B cell (primary cell): ENCODE measurements around the gene NUDCD3. TPM values are rescaled to one million over a fixed set of nuclear protein-coding genes. Genes with fewer than 3 reads are reported as not detected.

Experiments
- ATAC-seq: fragments of 200-7000 bp; cut with Tn5 transposase; one replicate; pipeline ENCODE4 v1.10.0; 2021; ENCODE audit warnings: low read depth, mild to moderate bottlenecking, moderate number of reproducible peaks, moderate library complexity
- CTCF ChIA-PET: fragments of 350-600 bp; sonication (Branson Sonifier 250); formaldehyde crosslinking; loops from one replicate; lab custom pipeline; 2021; ENCODE audit warnings: antibody characterized with exemption, inconsistent platforms; lab: Charles Lee
- POLR2A ChIA-PET: fragments of 350-600 bp; sonication (Branson Sonifier 250); formaldehyde crosslinking; loops from one replicate; lab custom pipeline; 2021; ENCODE audit warnings: antibody characterized with exemption; lab: Charles Lee
- DNase-seq: peaks from one replicate; pipeline ENCODE4 v3.0.0; 2013
- H2AFZ ChIP-seq: 2 replicates; pipeline ENCODE4 v1.6.1; 2012; ENCODE audit warnings: mild to moderate bottlenecking, low read depth, low read length; ENCODE audit not compliant: insufficient read depth, poor library complexity, severe bottlenecking
- H3K27ac ChIP-seq, 2 donors: 1 replicate in 1 of 2; 2 replicates in 1 of 2; pipeline ENCODE4 v1.5.1; 2012 to 2013; ENCODE audit warnings: low read length in 2 of 2, mild to moderate bottlenecking in 2 of 2, moderate library complexity in 1 of 2
- H3K27me3 ChIP-seq, 4 experiments: fragments of 200-600 bp in 1 of 4; sonication (generic) in 1 of 4; replicated peaks in 1 of 4; 1 replicate in 2 of 4; 2 replicates in 2 of 4; pipeline versions ENCODE4 v1.6.1 to v1.7.0; 2013 to 2016; ENCODE audit warnings: low read length in 3 of 4, mild to moderate bottlenecking in 2 of 4, mixed read lengths in 1 of 4, moderate library complexity in 1 of 4; ENCODE audit not compliant: insufficient read depth in 4 of 4, control insufficient read depth in 3 of 4; ENCODE audit errors: control extremely low read depth in 1 of 4
- H3K36me3 ChIP-seq, 2 experiments: replicated peaks in 1 of 2; 1 replicate in 1 of 2; 2 replicates in 1 of 2; pipeline versions ENCODE4 v1.6.1 to v1.7.1; 2013; ENCODE audit warnings: low read length in 1 of 2; ENCODE audit not compliant: insufficient read depth in 2 of 2, control insufficient read depth in 1 of 2; ENCODE audit errors: control extremely low read depth in 1 of 2, extremely low read depth in 1 of 2
- H3K4me1 ChIP-seq, 2 donors: fragments of 200-600 bp in 1 of 2; sonication (generic) in 1 of 2; 1 replicate in 1 of 2; 2 replicates in 1 of 2; pipeline versions ENCODE4 v1.5.1 to v1.6.1; 2013 to 2017; ENCODE audit warnings: low read length in 2 of 2; ENCODE audit not compliant: control insufficient read depth in 2 of 2, insufficient read depth in 2 of 2
- H3K4me2 ChIP-seq: replicated peaks from 2 replicates; pipeline ENCODE3; 2012; ENCODE audit warnings: mild to moderate bottlenecking, low read depth, low read length; ENCODE audit not compliant: poor library complexity, severe bottlenecking
- H3K4me3 ChIP-seq, 5 experiments: fragments of 200-600 bp in 1 of 5; sonication (generic) in 1 of 5; 1 replicate in 3 of 5; 2 replicates in 2 of 5; pipeline versions ENCODE4 v1.5.1 to v1.7.0; 2011 to 2016; ENCODE audit warnings: low read length in 4 of 5, mild to moderate bottlenecking in 4 of 5, low read depth in 2 of 5, control low read depth in 1 of 5, moderate library complexity in 1 of 5; ENCODE audit not compliant: insufficient read depth in 1 of 5; ENCODE audit errors: control extremely low read depth in 1 of 5, extremely low read depth in 1 of 5
- H3K79me2 ChIP-seq: fragments of 200-600 bp; sonication (generic); one replicate; pipeline ENCODE4 v1.6.0; 2016; ENCODE audit warnings: low read length; ENCODE audit not compliant: control insufficient read depth, insufficient read depth
- H3K9ac ChIP-seq: fragments of 200-600 bp; sonication (generic); 2 replicates; pipeline ENCODE4 v1.6.1; 2017; ENCODE audit warnings: mild to moderate bottlenecking, low read length, moderate library complexity
- H3K9me3 ChIP-seq, 3 donors: one replicate each; pipeline versions ENCODE4 v1.6.1 to v1.7.1; 2013; ENCODE audit warnings: low read length in 2 of 3; ENCODE audit not compliant: control insufficient read depth in 2 of 3, insufficient read depth in 1 of 3; ENCODE audit errors: control extremely low read depth in 1 of 3
- H4K20me1 ChIP-seq: 2 replicates; pipeline ENCODE4 v1.6.0; 2012; ENCODE audit warnings: mild to moderate bottlenecking, low read length; ENCODE audit not compliant: insufficient read depth, control insufficient read depth, poor library complexity, severe bottlenecking
- H3K27ac Mint-ChIP-seq: one replicate; pipeline ENCODE4 v1.8.0; 2021; ENCODE audit warnings: mixed read lengths
- H3K27me3 Mint-ChIP-seq: one replicate; pipeline ENCODE4 v1.8.0; 2021; ENCODE audit warnings: mixed read lengths
- H3K4me1 Mint-ChIP-seq: one replicate; pipeline ENCODE4 v1.8.0; 2021; ENCODE audit warnings: mixed read lengths
- H3K4me3 Mint-ChIP-seq: one replicate; pipeline ENCODE4 v1.8.0; 2021; ENCODE audit warnings: mixed read lengths
- H3K9me3 Mint-ChIP-seq: one replicate; pipeline ENCODE4 v1.8.0; 2022; ENCODE audit warnings: mixed read lengths; ENCODE audit not compliant: insufficient read depth
- CTCF ChIP-seq: fragments of 200-600 bp; IDR thresholded peaks from one replicate; pipeline ENCODE4 v1.8.0; 2022; ENCODE audit warnings: antibody characterized with exemption, mild to moderate bottlenecking
- EZH2 ChIP-seq: IDR thresholded peaks from 2 replicates; pipeline ENCODE4 v1.6.1; 2012; ENCODE audit warnings: borderline replicate concordance, low read depth, mild to moderate bottlenecking, moderate library complexity, low read length; ENCODE audit not compliant: insufficient read depth, poor library complexity, severe bottlenecking
- WGBS: methylation state at CpG from one replicate; pipeline ENCODE4 v1.1.5; 2013; ENCODE audit warnings: missing lambda C conversion rate; ENCODE audit not compliant: insufficient coverage; 5-methylcytosine and 5-hydroxymethylcytosine counted together
- intact Hi-C: fragments of 100-400 bp; cut with micrococcal nuclease; formaldehyde crosslinking; loops from one replicate; pipeline ENCODE4 v1.10.0; 2022
- polyA plus RNA-seq: library from polyadenylated mRNA; depleted of rRNA; stranded (reverse); fragments of >200 nt; gene quantifications from 2 replicates; pipeline ENCODE4 v1.2.3, GENCODE V29; 2012
- total RNA-seq, 2 donors: library from RNA; stranded (reverse); fragments of 120-200 nt in 1 of 2; gene quantifications; 1 replicate in 1 of 2; 2 replicates in 1 of 2; pipeline versions ENCODE4 v1.2.3 to v1.2.4, GENCODE V29; 2013 to 2022

The NUDCD3 gene
- total and polyA plus RNA-seq, 2 donors (not counting 1 experiment from before 2014, with no cell fraction given), result 29.8 to 101 TPM

- peaks cover 32% of the 10 kb centered on the region for H3K4me1 Mint-ChIP-seq
- Histone ChIP-seq H3K79me2 (peaks cover 86% of the 10 kb centered on the region), H3K36me3 (peaks cover 0 to 5% of the 10 kb centered on the region in 2 experiments), H3K4me2 (no peak overlapping the region), H2AFZ (no peak overlapping the region), H3K27me3 (no peaks in the 10 kb centered on the region), H4K20me1 (peaks cover 85% of the 10 kb centered on the region), H3K4me1 (no peaks in the 10 kb centered on the region), H3K9ac (no peak overlapping the region), H3K4me3 (no peak overlapping the region), H3K27ac (no peak overlapping the region), H3K9me3 (no peaks in the 10 kb centered on the region)
- no peaks in the 10 kb centered on the region for H3K9me3 Mint-ChIP-seq
- ATAC-seq (no peak), DNase-seq (no peak)
- TF ChIP-seq EZH2 (no peak), CTCF (no peak)
- no peak overlapping the region for H3K27ac Mint-ChIP-seq
- intact Hi-C loops, result no loop called here
- POLR2A ChIA-PET, result no interaction called here
- CTCF ChIA-PET, result interaction anchor here (0.9 kb wide), 1 partner anchor 37 kb away, joined by 3 read pairs; no protein-coding TSS in a partner anchor
- no peak overlapping the region for H3K4me3 Mint-ChIP-seq
- no peaks in the 10 kb centered on the region for H3K27me3 Mint-ChIP-seq
- 80% methylated on average over 1 of the region's 4 CpGs for WGBS
These were observed 51.6 kb downstream of the NUDCD3 start for GRCh38 chr7:44438816-44439215.

DNA sequence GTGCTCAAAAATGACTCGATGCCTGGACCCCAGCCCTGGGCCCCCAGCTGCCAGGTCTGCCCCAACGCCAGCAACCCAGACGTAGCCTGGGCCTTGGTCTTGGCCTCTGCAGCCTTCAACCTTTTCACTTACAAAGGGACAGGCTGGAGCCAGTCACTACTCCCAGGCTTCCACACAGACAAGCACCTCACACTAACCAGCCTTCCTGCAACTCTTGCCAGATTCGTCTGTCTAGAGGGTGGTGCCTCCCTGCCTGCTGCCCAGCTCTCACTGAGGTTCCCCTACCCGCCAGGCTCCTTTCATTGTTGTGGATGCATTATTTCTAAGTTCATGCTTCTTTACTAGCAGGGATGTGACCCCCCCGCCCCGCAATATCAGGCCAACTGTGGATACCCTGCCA is 56.3 kb downstream of the NUDCD3 start:
- H4K20me1 ChIP-seq, result peaks cover 84% of the 10 kb centered on the region
- H3K27ac ChIP-seq, result no peak overlapping the region
- H3K9ac ChIP-seq, result no peak overlapping the region
- intact Hi-C loops, result no loop called here
- no peak for TF ChIP-seq EZH2
- Mint-ChIP-seq H3K4me3 (no peak overlapping the region), H3K27me3 (no peaks in the 10 kb centered on the region), H3K4me1 (peaks cover 42% of the 10 kb centered on the region), H3K27ac (no peak overlapping the region), H3K9me3 (no peaks in the 10 kb centered on the region)
- no peak overlapping the region for H2AFZ ChIP-seq
- DNase-seq (no peak), ATAC-seq (no peak)
- CTCF ChIA-PET, result no interaction called here
- peaks cover 77% of the 10 kb centered on the region for H3K79me2 ChIP-seq
- no peaks in the 10 kb centered on the region for H3K9me3 ChIP-seq
- POLR2A ChIA-PET, result no interaction called here
- WGBS, result 91% methylated on average over 5 of the region's 7 CpGs
- H3K4me3 ChIP-seq, result no peak overlapping the region
- H3K36me3 ChIP-seq, result peaks cover 2 to 4% of the 10 kb centered on the region in 2 experiments
- peaks cover 3 to 11% of the 10 kb centered on the region in 2 donors for H3K4me1 ChIP-seq
- H3K27me3 ChIP-seq, result no peaks in the 10 kb centered on the region
- H3K4me2 ChIP-seq, result no peak overlapping the region
